Measurements from ENCODE around the gene PCDHAC1. TPM values are rescaled to one million over a fixed set of nuclear protein-coding genes. Genes with fewer than 3 reads are reported as not detected.
A peak's percentile ranks its signal among the peaks of the same experiment; 100 is the strongest.

Gene PCDHAC1
- total and polyA plus RNA-seq, 2 experiments from 2014 or later: 1.3 to 7.0 TPM

GRCh38 chr5:140969880-140970279 is 43.8 kb downstream of the PCDHAC1 start:
- no peaks in the 10 kb centered on the region for H3K9me2 ChIP-seq (replicated peaks; ENCODE audit: insufficient read depth)
- peaks cover 24% of the 10 kb centered on the region for H3K79me2 ChIP-seq
- peaks cover 8% of the 10 kb centered on the region for H4K20me1 ChIP-seq (ENCODE audit: insufficient read depth, poor library complexity, severe bottlenecking)
- no peaks in the 10 kb centered on the region for H3K9me3 ChIP-seq (ENCODE audit: low read depth)
- TF ChIP-seq, protein P1, sequence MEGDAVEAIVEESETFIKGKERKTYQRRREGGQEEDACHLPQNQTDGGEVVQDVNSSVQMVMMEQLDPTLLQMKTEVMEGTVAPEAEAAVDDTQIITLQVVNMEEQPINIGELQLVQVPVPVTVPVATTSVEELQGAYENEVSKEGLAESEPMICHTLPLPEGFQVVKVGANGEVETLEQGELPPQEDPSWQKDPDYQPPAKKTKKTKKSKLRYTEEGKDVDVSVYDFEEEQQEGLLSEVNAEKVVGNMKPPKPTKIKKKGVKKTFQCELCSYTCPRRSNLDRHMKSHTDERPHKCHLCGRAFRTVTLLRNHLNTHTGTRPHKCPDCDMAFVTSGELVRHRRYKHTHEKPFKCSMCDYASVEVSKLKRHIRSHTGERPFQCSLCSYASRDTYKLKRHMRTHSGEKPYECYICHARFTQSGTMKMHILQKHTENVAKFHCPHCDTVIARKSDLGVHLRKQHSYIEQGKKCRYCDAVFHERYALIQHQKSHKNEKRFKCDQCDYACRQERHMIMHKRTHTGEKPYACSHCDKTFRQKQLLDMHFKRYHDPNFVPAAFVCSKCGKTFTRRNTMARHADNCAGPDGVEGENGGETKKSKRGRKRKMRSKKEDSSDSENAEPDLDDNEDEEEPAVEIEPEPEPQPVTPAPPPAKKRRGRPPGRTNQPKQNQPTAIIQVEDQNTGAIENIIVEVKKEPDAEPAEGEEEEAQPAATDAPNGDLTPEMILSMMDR (IDR thresholded peaks at IDR 0.05; ENCODE audit: poor library complexity): no peak
- TF ChIP-seq EZH2phosphoT487 (IDR thresholded peaks at IDR 0.05; ENCODE audit: low read depth, severe bottlenecking, unreplicated experiment) (no peak), EZH2 (IDR thresholded peaks at IDR 0.05; ENCODE audit: borderline replicate concordance) (no peak)
- no peak overlapping the region for H3K27ac ChIP-seq
- H2AFZ ChIP-seq: no peak overlapping the region
- H3K36me3 ChIP-seq (replicated peaks; ENCODE audit: insufficient read depth, low read depth): no peaks in the 10 kb centered on the region
- H3K4me2 ChIP-seq: no peak overlapping the region
- no peaks in the 10 kb centered on the region for H3K27me3 ChIP-seq
- peaks cover 5% of the 10 kb centered on the region for H3K4me1 ChIP-seq (ENCODE audit: insufficient read depth)
- DNase-seq (ENCODE audit: low spot score): no peak
- no peak overlapping the region for H3K4me3 ChIP-seq

GRCh38 chr5:140973550-140973949 is 47.5 kb downstream of the PCDHAC1 start:
- Histone ChIP-seq H4K20me1 (ENCODE audit: insufficient read depth, poor library complexity, severe bottlenecking) (peaks cover 3% of the 10 kb centered on the region), H2AFZ (no peak overlapping the region), H3K9me3 (ENCODE audit: low read depth) (no peaks in the 10 kb centered on the region), H3K4me1 (ENCODE audit: insufficient read depth) (peaks cover 10% of the 10 kb centered on the region), H3K27me3 (no peaks in the 10 kb centered on the region), H3K9me2 (replicated peaks; ENCODE audit: insufficient read depth) (no peaks in the 10 kb centered on the region), H3K4me2 (no peak overlapping the region), H3K4me3 (no peak overlapping the region), H3K79me2 (peaks cover 28% of the 10 kb centered on the region), H3K27ac (no peak overlapping the region), H3K36me3 (replicated peaks; ENCODE audit: insufficient read depth, low read depth) (no peaks in the 10 kb centered on the region)
- no peak for DNase-seq (ENCODE audit: low spot score)
- no peak for TF ChIP-seq EZH2phosphoT487 (IDR thresholded peaks at IDR 0.05; ENCODE audit: low read depth, severe bottlenecking, unreplicated experiment)
- no peak for TF ChIP-seq EZH2 (IDR thresholded peaks at IDR 0.05; ENCODE audit: borderline replicate concordance)
- TF ChIP-seq, protein P1 (IDR thresholded peaks at IDR 0.05; ENCODE audit: poor library complexity): no peak

DNA sequence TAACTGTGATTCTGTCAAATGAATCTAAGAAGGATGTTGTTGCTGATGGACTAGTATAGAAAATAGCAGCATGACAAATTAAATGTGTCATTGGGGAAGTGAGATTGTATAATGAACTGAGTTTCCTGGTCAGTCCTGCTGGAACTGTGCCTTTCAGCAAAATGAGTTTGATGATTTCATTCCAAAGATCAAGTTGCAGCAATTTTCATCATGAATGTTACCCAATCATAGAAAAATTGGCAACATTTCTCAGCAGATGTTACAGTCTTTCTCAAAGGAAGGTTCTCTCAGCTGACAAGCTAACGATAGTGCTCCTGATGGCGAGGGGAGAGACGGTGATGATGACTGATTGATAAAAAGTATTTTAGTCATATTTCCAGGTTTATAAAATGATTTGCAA is 50.9 kb downstream of the PCDHAC1 start:
- Histone ChIP-seq H3K4me2 (no peak overlapping the region), H3K4me1 (ENCODE audit: insufficient read depth) (peaks cover 12% of the 10 kb centered on the region), H3K79me2 (peaks cover 20% of the 10 kb centered on the region), H2AFZ (no peak overlapping the region), H3K27me3 (no peaks in the 10 kb centered on the region), H3K4me3 (no peak overlapping the region), H3K36me3 (replicated peaks; ENCODE audit: insufficient read depth, low read depth) (no peaks in the 10 kb centered on the region), H3K27ac (peak overlapping the region; percentile 78), H3K9me3 (ENCODE audit: low read depth) (no peaks in the 10 kb centered on the region), H3K9me2 (replicated peaks; ENCODE audit: insufficient read depth) (no peaks in the 10 kb centered on the region), H4K20me1 (ENCODE audit: insufficient read depth, poor library complexity, severe bottlenecking) (no peaks in the 10 kb centered on the region)
- TF ChIP-seq, protein P1 (IDR thresholded peaks at IDR 0.05; ENCODE audit: poor library complexity): no peak
- TF ChIP-seq EZH2 (IDR thresholded peaks at IDR 0.05; ENCODE audit: borderline replicate concordance) (no peak), EZH2phosphoT487 (IDR thresholded peaks at IDR 0.05; ENCODE audit: low read depth, severe bottlenecking, unreplicated experiment) (no peak)
- WGBS (ENCODE audit: low lambda C conversion rate, missing lambda C conversion rate): 67% methylated on average over 3 of the region's 3 CpGs
- DNase-seq (ENCODE audit: low spot score): no peak

- Histone ChIP-seq H3K4me2 (peak overlapping the region; percentile 31), H3K27me3 (no peaks in the 10 kb centered on the region), H3K4me3 (no peak overlapping the region), H3K79me2 (peaks cover 14% of the 10 kb centered on the region), H3K27ac (peak overlapping the region; percentile 78), H3K36me3 (replicated peaks; ENCODE audit: insufficient read depth, low read depth) (no peaks in the 10 kb centered on the region), H3K4me1 (ENCODE audit: insufficient read depth) (peaks cover 12% of the 10 kb centered on the region), H4K20me1 (ENCODE audit: insufficient read depth, poor library complexity, severe bottlenecking) (no peaks in the 10 kb centered on the region), H2AFZ (no peak overlapping the region), H3K9me3 (ENCODE audit: low read depth) (no peaks in the 10 kb centered on the region), H3K9me2 (replicated peaks; ENCODE audit: insufficient read depth) (no peaks in the 10 kb centered on the region)
- WGBS (ENCODE audit: low lambda C conversion rate, missing lambda C conversion rate): 25% methylated on average over 2 of the region's 2 CpGs
- TF ChIP-seq EZH2 (IDR thresholded peaks at IDR 0.05; ENCODE audit: borderline replicate concordance) (no peak), EZH2phosphoT487 (IDR thresholded peaks at IDR 0.05; ENCODE audit: low read depth, severe bottlenecking, unreplicated experiment) (no peak)
- TF ChIP-seq, protein P1 (IDR thresholded peaks at IDR 0.05; ENCODE audit: poor library complexity): no peak
- peak; percentile 53 for DNase-seq (ENCODE audit: low spot score)
Measured at GRCh38 chr5:140978260-140978659, 52.2 kb downstream of the PCDHAC1 start.

All from hepatocyte (in vitro differentiated cells).